Peyer's patch (tissue), 4 donors: Measurements from ENCODE around the gene USF1. TPM values are rescaled to one million over a fixed set of nuclear protein-coding genes. Genes with fewer than 3 reads are reported as not detected.

Experiments used
- DNase-seq, 3 donors: peaks; one replicate each; pipeline ENCODE4 v3.0.0-alpha.2; 2017 to 2019
- H3K27ac ChIP-seq, 4 donors: fragments of 200-600 bp; sonication (generic); one replicate each; pipeline ENCODE4 v1.5.1; 2016 to 2019
- H3K27me3 ChIP-seq, 2 donors: fragments of 200-600 bp; sonication (generic); one replicate each; pipeline ENCODE4 v1.5.1; 2019
- H3K36me3 ChIP-seq, 3 donors: fragments of 200-600 bp; sonication (generic); one replicate each; pipeline ENCODE4 v1.5.1; 2016 to 2019
- H3K4me1 ChIP-seq, 4 donors: fragments of 200-600 bp; sonication (generic); one replicate each; pipeline ENCODE4 v1.5.1; 2016 to 2019
- H3K4me3 ChIP-seq, 4 donors: fragments of 200-600 bp; sonication (generic); 1 replicate in 3 of 4; 2 replicates in 1 of 4; pipeline ENCODE4 v1.5.1; 2016 to 2019; ENCODE audit warnings: mild to moderate bottlenecking in 1 of 4
- H3K9me3 ChIP-seq, 4 donors: fragments of 200-600 bp; sonication (generic); one replicate each; pipeline ENCODE4 v1.5.1; 2016 to 2019; ENCODE audit warnings: mild to moderate bottlenecking in 1 of 4
- CTCF ChIP-seq, 6 experiments: fragments of 450-650 bp in 4 of 6; fragments of 200-600 bp in 2 of 6; sonication (generic) in 1 of 6; IDR thresholded peaks; one replicate each; pipeline ENCODE4 v1.5.1; 2017 to 2019; ENCODE audit warnings: antibody characterized with exemption in 6 of 6, mild to moderate bottlenecking in 3 of 6, moderate library complexity in 1 of 6
- POLR2A ChIP-seq, 2 donors: fragments of 450-650 bp; IDR thresholded peaks; one replicate each; pipeline ENCODE4 v1.5.1; 2017; ENCODE audit warnings: antibody characterized with exemption in 2 of 2, mild to moderate bottlenecking in 2 of 2, moderate library complexity in 2 of 2
- total RNA-seq, 4 donors: library from RNA; depleted of rRNA; stranded (reverse); fragments of >200 nt; gene quantifications; one replicate each; pipeline ENCODE4 v1.1.0, GENCODE V29; 2016

USF1 gene
- total RNA-seq, 4 donors from 2014 or later, result 72.0 to 119 (median 98.2) TPM

DNA sequence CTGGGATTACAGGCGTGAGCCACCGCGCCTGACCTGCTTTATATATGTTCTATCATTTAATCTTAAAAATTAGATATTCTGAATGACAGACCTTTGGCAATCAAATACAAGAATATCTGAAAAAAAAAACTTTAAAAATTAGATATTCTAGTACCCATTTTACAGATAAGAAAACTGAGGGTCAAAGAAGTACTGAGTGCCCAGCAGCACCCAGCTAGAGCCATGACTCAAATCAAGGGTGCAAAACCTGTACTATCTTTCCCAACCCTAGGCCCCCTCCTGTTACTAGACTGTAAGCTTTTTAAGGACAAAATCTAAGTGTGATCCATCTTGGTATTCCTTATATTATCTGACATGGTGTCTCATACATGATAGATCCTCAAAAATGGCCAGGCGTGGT, 15.6 kb upstream of the USF1 start:
- H3K4me3 ChIP-seq, result no peak overlapping the region
- DNase-seq, result no peak
- H3K36me3 ChIP-seq, result no peaks in the 10 kb centered on the region
- H3K9me3 ChIP-seq, result no peaks in the 10 kb centered on the region
- peaks cover 0 to 5% (median 0%) of the 10 kb centered on the region in 4 donors for H3K4me1 ChIP-seq
- no peak for TF ChIP-seq POLR2A (IDR thresholded peaks at IDR 0.05)
- no peaks in the 10 kb centered on the region for H3K27me3 ChIP-seq
- no peak overlapping the region for H3K27ac ChIP-seq

DNA sequence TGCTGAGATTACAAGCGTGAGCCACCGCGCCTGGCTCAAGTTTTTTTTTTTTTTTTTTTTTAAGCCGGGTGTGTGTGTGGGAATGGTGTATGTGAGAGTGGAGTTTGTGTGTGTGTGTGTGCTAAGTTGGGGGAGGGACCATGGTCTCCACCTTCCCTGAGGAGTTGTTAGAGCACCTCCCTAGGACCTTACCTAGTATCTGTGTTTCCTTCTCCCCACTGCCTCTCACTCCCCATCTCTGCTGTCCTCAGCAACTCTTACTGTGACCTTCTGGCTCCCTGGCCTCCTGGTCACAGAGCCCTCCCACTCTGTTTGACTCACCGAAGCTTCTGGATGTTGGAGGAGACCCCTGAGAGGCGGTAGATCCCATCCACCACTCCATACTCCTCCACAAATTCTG, 13.5 kb upstream of the USF1 start:
- Histone ChIP-seq H3K4me1 (no peaks in the 10 kb centered on the region), H3K27ac (no peak overlapping the region), H3K4me3 (no peak overlapping the region), H3K9me3 (no peaks in the 10 kb centered on the region), H3K36me3 (no peaks in the 10 kb centered on the region), H3K27me3 (peaks cover 0 to 3% of the 10 kb centered on the region in 2 donors)
- DNase-seq, result no peak
- TF ChIP-seq POLR2A (IDR thresholded peaks at IDR 0.05) (no peak), CTCF (IDR thresholded peaks at IDR 0.05) (no peak)

GRCh38 chr1:161054805-161055204, 9.0 kb upstream of the USF1 start:
- H3K27me3 ChIP-seq, result peaks cover 0 to 3% of the 10 kb centered on the region in 2 donors
- H3K9me3 ChIP-seq, result no peaks in the 10 kb centered on the region
- DNase-seq, result no peak
- TF ChIP-seq CTCF (IDR thresholded peaks at IDR 0.05), result no peak
- no peak for TF ChIP-seq POLR2A (IDR thresholded peaks at IDR 0.05)
- peaks cover 0 to 21% (median 0%) of the 10 kb centered on the region in 3 donors for H3K36me3 ChIP-seq
- H3K27ac ChIP-seq, result no peak overlapping the region
- H3K4me1 ChIP-seq, result peaks cover 0 to 7% (median 0%) of the 10 kb centered on the region in 4 donors
- no peak overlapping the region for H3K4me3 ChIP-seq

GRCh38 chr1:161054232-161054631, 8.5 kb upstream of the USF1 start:
- Histone ChIP-seq H3K36me3 (peaks cover 0 to 25% (median 0%) of the 10 kb centered on the region in 3 donors), H3K4me3 (no peak overlapping the region), H3K9me3 (no peaks in the 10 kb centered on the region), H3K27me3 (peaks cover 0 to 3% of the 10 kb centered on the region in 2 donors), H3K4me1 (peaks cover 0 to 7% (median 0%) of the 10 kb centered on the region in 4 donors), H3K27ac (no peak overlapping the region)
- DNase-seq, result no peak
- TF ChIP-seq CTCF (IDR thresholded peaks at IDR 0.05), result no peak
- no peak for TF ChIP-seq POLR2A (IDR thresholded peaks at IDR 0.05)

GRCh38 chr1:161052899-161053298, 7.1 kb upstream of the USF1 start:
- Histone ChIP-seq H3K9me3 (no peaks in the 10 kb centered on the region), H3K27me3 (peaks cover 0 to 3% of the 10 kb centered on the region in 2 donors), H3K4me3 (no peak overlapping the region), H3K4me1 (peaks cover 0 to 7% (median 0%) of the 10 kb centered on the region in 4 donors), H3K27ac (no peak overlapping the region), H3K36me3 (peaks cover 0 to 26% (median 0%) of the 10 kb centered on the region in 3 donors)
- TF ChIP-seq POLR2A (IDR thresholded peaks at IDR 0.05) (no peak), CTCF (IDR thresholded peaks at IDR 0.05) (no peak)
- DNase-seq, result no peak

GRCh38 chr1:161051219-161051618, 5.4 kb upstream of the USF1 start:
- no peak for TF ChIP-seq CTCF (IDR thresholded peaks at IDR 0.05)
- Histone ChIP-seq H3K4me1 (peaks cover 0 to 7% (median 0%) of the 10 kb centered on the region in 4 donors), H3K27me3 (peaks cover 0 to 3% of the 10 kb centered on the region in 2 donors), H3K27ac (no peak overlapping the region), H3K36me3 (peaks cover 0 to 26% (median 0%) of the 10 kb centered on the region in 3 donors), H3K4me3 (no peak overlapping the region), H3K9me3 (no peaks in the 10 kb centered on the region)
- DNase-seq, result no peak
